Caki2 (cell line): ENCODE measurements around the gene MARK3. TPM values are rescaled to one million over a fixed set of nuclear protein-coding genes. Genes with fewer than 3 reads are reported as not detected.

ENCODE experiments used
- DNase-seq: peaks from one replicate; pipeline ENCODE4 v3.0.0-alpha.2; 2015; ENCODE audit warnings: low read depth
- in situ Hi-C: cut with HindIII; loops from 2 replicates; pipeline ENCODE4 v1.10.0; 2016; ENCODE audit warnings: low sequenced_read_pairs, low pct_unique_long_range_greater_than_20kb, mixed read lengths
- total RNA-seq: library from RNA; depleted of rRNA; stranded (reverse); fragments of >200 nt; shearing (Covaris generic); gene quantifications from 2 replicates; pipeline ENCODE4 v1.2.3, GENCODE V29; 2014; ENCODE audit warnings: low replicate concordance

MARK3 gene
- total RNA-seq, 1 experiment from 2014 or later = 17.8 TPM

GRCh38 chr14:103535891-103536565, 150.8 kb downstream of the MARK3 start:
- DNase-seq = no peak
- in situ Hi-C loops = no loop called here

- DNase-seq = no peak
- in situ Hi-C loops = no loop called here
These were observed 151.5 kb downstream of the MARK3 start for GRCh38 chr14:103536693-103537092.

- in situ Hi-C loops = no loop called here
- no peak for DNase-seq
These were observed 152.2 kb downstream of the MARK3 start for GRCh38 chr14:103537175-103537990.

GRCh38 chr14:103538291-103539055, 153.3 kb downstream of the MARK3 start:
- in situ Hi-C loops = no loop called here
- no peak for DNase-seq

GRCh38 chr14:103539056-103539825, 154.0 kb downstream of the MARK3 start:
- in situ Hi-C loops = no loop called here

GRCh38 chr14:103540821-103541708, 155.8 kb downstream of the MARK3 start:
- in situ Hi-C loops = no loop called here
- no peak for DNase-seq

More at GRCh38 chr14:103539056-103539825, 154.0 kb downstream of the MARK3 start:
- no peak for DNase-seq

- DNase-seq = no peak
- in situ Hi-C loops = no loop called here
These were observed 156.7 kb downstream of the MARK3 start for GRCh38 chr14:103541709-103542604.

- in situ Hi-C loops = no loop called here
- DNase-seq = no peak
These were observed 157.4 kb downstream of the MARK3 start for GRCh38 chr14:103542605-103543088.

- in situ Hi-C loops = no loop called here
- DNase-seq = no peak
These were observed 157.9 kb downstream of the MARK3 start for GRCh38 chr14:103543140-103543539.

GRCh38 chr14:103543721-103544387, 158.6 kb downstream of the MARK3 start:
- in situ Hi-C loops = no loop called here
- DNase-seq = no peak

GRCh38 chr14:103544388-103545218, 159.4 kb downstream of the MARK3 start:
- in situ Hi-C loops = no loop called here
- no peak for DNase-seq

GRCh38 chr14:103545219-103545914, 160.2 kb downstream of the MARK3 start:
- in situ Hi-C loops = no loop called here
- DNase-seq = no peak

GRCh38 chr14:103545915-103546651, 160.9 kb downstream of the MARK3 start:
- no peak for DNase-seq
- in situ Hi-C loops = no loop called here
